Caco-2 (cell line): Measurements from ENCODE around the gene THSD8. TPM values are rescaled to one million over a fixed set of nuclear protein-coding genes. Genes with fewer than 3 reads are reported as not detected.

Experiments
- BruUV-seq: library from RNA; stranded (reverse); fragments of 400-500 nt; replicated peaks from 2 replicates; lab custom pipeline; 2021; lab: Mats Ljungman, UMichigan
- CTCF ChIA-PET: fragments of 300-600 bp; sonication (Branson Sonifier 250); formaldehyde crosslinking; loops from one replicate; lab custom pipeline; 2022; ENCODE audit warnings: antibody characterized with exemption; lab: Charles Lee
- POLR2A ChIA-PET: fragments of 300-600 bp; sonication (Branson Sonifier 250); formaldehyde crosslinking; loops from one replicate; lab custom pipeline; 2022; ENCODE audit warnings: antibody characterized with exemption; lab: Charles Lee
- DNase-seq, 2 experiments: peaks; one replicate each; pipeline versions ENCODE4 v3.0.0 to v3.0.0-alpha.2; 2020 to 2022
- H3K27me3 ChIP-seq: replicated peaks from 2 replicates; pipeline ENCODE4 v1.6.0; 2011; ENCODE audit warnings: low read length; ENCODE audit not compliant: control insufficient read depth, insufficient read depth
- H3K36me3 ChIP-seq: 2 replicates; pipeline ENCODE4 v1.5.1; 2011; ENCODE audit warnings: low read length; ENCODE audit not compliant: control insufficient read depth, insufficient read depth
- H3K4me1 ChIP-seq: fragments of 250-450 bp; sonication (Bioruptor Pico); 2 replicates; pipeline ENCODE4 v1.5.1; 2020; ENCODE audit warnings: mild to moderate bottlenecking
- H3K4me3 ChIP-seq: 2 replicates; pipeline ENCODE4 v1.5.1; 2011; ENCODE audit warnings: low read depth, mild to moderate bottlenecking, control low read depth, low read length
- H3K9me3 ChIP-seq: fragments of 250-450 bp; sonication (Bioruptor Pico); 2 replicates; pipeline ENCODE4 v1.5.1; 2020; ENCODE audit warnings: mild to moderate bottlenecking, moderate library complexity
- H3K27ac Mint-ChIP-seq: one replicate; pipeline ENCODE4 v1.8.0; 2022; ENCODE audit warnings: mixed read lengths; ENCODE audit not compliant: unreplicated experiment
- H3K27me3 Mint-ChIP-seq: one replicate; pipeline ENCODE4 v1.8.0; 2022; ENCODE audit warnings: mixed read lengths; ENCODE audit not compliant: insufficient read depth, unreplicated experiment
- H3K36me3 Mint-ChIP-seq: one replicate; pipeline ENCODE4 v1.8.0; 2022; ENCODE audit warnings: mild to moderate bottlenecking, mixed read lengths; ENCODE audit not compliant: insufficient read depth, unreplicated experiment
- H3K4me1 Mint-ChIP-seq: one replicate; pipeline ENCODE4 v1.8.0; 2022; ENCODE audit warnings: low read depth, mixed read lengths; ENCODE audit not compliant: unreplicated experiment
- H3K4me3 Mint-ChIP-seq: one replicate; pipeline ENCODE4 v1.8.0; 2022; ENCODE audit warnings: mild to moderate bottlenecking, moderate library complexity, mixed read lengths; ENCODE audit not compliant: unreplicated experiment
- H3K9me3 Mint-ChIP-seq: one replicate; pipeline ENCODE4 v1.8.0; 2022; ENCODE audit warnings: mixed read lengths; ENCODE audit not compliant: unreplicated experiment
- CTCF ChIP-seq, 2 experiments: fragments of 200-600 bp in 1 of 2; IDR thresholded peaks; 1 replicate in 1 of 2; 2 replicates in 1 of 2; pipeline versions ENCODE4 v1.5.1 to v1.8.0; 2011 to 2022; ENCODE audit warnings: antibody characterized with exemption in 1 of 2, control low read depth in 1 of 2, inconsistent platforms in 1 of 2, low read depth in 1 of 2, low read length in 1 of 2, mild to moderate bottlenecking in 1 of 2, moderate library complexity in 1 of 2; ENCODE audit not compliant: insufficient read depth in 1 of 2, severe bottlenecking in 1 of 2, unreplicated experiment in 1 of 2
- intact Hi-C: fragments of 100-400 bp; cut with micrococcal nuclease; formaldehyde crosslinking; loops from one replicate; pipeline ENCODE4 v1.10.0; 2022; ENCODE audit not compliant: unreplicated experiment
- total RNA-seq: library from RNA; stranded (reverse); gene quantifications from 2 replicates; pipeline ENCODE4 v1.2.3, GENCODE V29; 2022

THSD8 gene
- total RNA-seq, 1 experiment from 2014 or later = 25.9 TPM

GRCh38 chr19:12833418-12833737 is 31.5 kb downstream of the THSD8 start:
- POLR2A ChIA-PET = no interaction called here
- CTCF ChIA-PET = no interaction called here

GRCh38 chr19:12833738-12834565 is 32.1 kb downstream of the THSD8 start:
- BruUV-seq = no TSS peak

More at GRCh38 chr19:12833418-12833737, 31.5 kb downstream of the THSD8 start:
- Histone ChIP-seq H3K36me3 (no peaks in the 10 kb centered on the region), H3K27me3 (no peaks in the 10 kb centered on the region), H3K9me3 (no peaks in the 10 kb centered on the region), H3K4me1 (peaks cover 18% of the 10 kb centered on the region), H3K4me3 (peak overlapping the region; percentile 16)
- Mint-ChIP-seq H3K27me3 (peaks cover 15% of the 10 kb centered on the region), H3K4me3 (peak overlapping the region; percentile 63), H3K9me3 (no peaks in the 10 kb centered on the region), H3K27ac (no peak overlapping the region), H3K4me1 (peaks cover 14% of the 10 kb centered on the region), H3K36me3 (peaks cover 11% of the 10 kb centered on the region)
- DNase-seq = no peak
- BruUV-seq = no TSS peak
- TF ChIP-seq CTCF (IDR thresholded peaks at IDR 0.05; ENCODE audit: insufficient read depth in 1 of 2, low read depth in 1 of 2, low read length in 1 of 2, severe bottlenecking in 1 of 2, unreplicated experiment in 1 of 2) = no peak
- intact Hi-C loops = no loop called here

GRCh38 chr19:12834566-12834943 is 32.7 kb downstream of the THSD8 start, which contains the start of gene RTBDN:
Gene RTBDN, minus strand, starts transcription at chr19:12834579. Its CDS starts 4,600 bp downstream, at chr19:12829979.
- H3K4me1 ChIP-seq = peaks cover 16% of the 10 kb centered on the region

More at GRCh38 chr19:12833738-12834565, 32.1 kb downstream of the THSD8 start:
- ChIA-PET CTCF (interaction anchor here (0.6 kb wide), 1 partner anchor 33 kb away, joined by 3 read pairs; no protein-coding TSS in a partner anchor), POLR2A (no interaction called here)
- H3K27me3 Mint-ChIP-seq = peaks cover 15% of the 10 kb centered on the region
- no peaks in the 10 kb centered on the region for H3K27me3 ChIP-seq
- intact Hi-C loops = no loop called here
- H3K9me3 Mint-ChIP-seq = no peaks in the 10 kb centered on the region
- TF ChIP-seq CTCF (IDR thresholded peaks at IDR 0.05; ENCODE audit: insufficient read depth in 1 of 2, low read depth in 1 of 2, low read length in 1 of 2, severe bottlenecking in 1 of 2, unreplicated experiment in 1 of 2) = peak in 1 of 2 experiments; percentile 14
- H3K9me3 ChIP-seq = no peaks in the 10 kb centered on the region
- H3K4me1 ChIP-seq = peaks cover 16% of the 10 kb centered on the region
- peaks cover 11% of the 10 kb centered on the region for H3K36me3 Mint-ChIP-seq
- peak in 1 of 2 experiments; percentile 41 for DNase-seq
- peak overlapping the region; percentile 63 for H3K4me3 Mint-ChIP-seq
- peak overlapping the region; percentile 66 for H3K4me3 ChIP-seq
- no peaks in the 10 kb centered on the region for H3K36me3 ChIP-seq
- H3K4me1 Mint-ChIP-seq = peaks cover 14% of the 10 kb centered on the region
- no peak overlapping the region for H3K27ac Mint-ChIP-seq

More at GRCh38 chr19:12834566-12834943, 32.7 kb downstream of the THSD8 start, which contains the start of gene RTBDN:
- ChIA-PET CTCF (interaction anchor here (0.6 kb wide), 1 partner anchor 34 kb away, joined by 3 read pairs; no protein-coding TSS in a partner anchor), POLR2A (no interaction called here)
- no peak for TF ChIP-seq CTCF (IDR thresholded peaks at IDR 0.05; ENCODE audit: insufficient read depth in 1 of 2, low read depth in 1 of 2, low read length in 1 of 2, severe bottlenecking in 1 of 2, unreplicated experiment in 1 of 2)
- BruUV-seq = no TSS peak
- Mint-ChIP-seq H3K27me3 (peaks cover 20% of the 10 kb centered on the region), H3K27ac (no peak within 1 kb of the TSS), H3K36me3 (peaks cover 11% of the 10 kb centered on the region), H3K4me1 (peaks cover 14% of the 10 kb centered on the region), H3K4me3 (peak within 1 kb of the TSS; percentile 63), H3K9me3 (no peaks in the 10 kb centered on the region)
- H3K4me3 ChIP-seq = peak within 1 kb of the TSS; percentile 66
- no peak for DNase-seq
- intact Hi-C loops = no loop called here
- no peaks in the 10 kb centered on the region for H3K27me3 ChIP-seq
- H3K9me3 ChIP-seq = no peaks in the 10 kb centered on the region
- no peaks in the 10 kb centered on the region for H3K36me3 ChIP-seq
